ENCODE results near the gene P2RY6.

P2RY6 gene

GRCh38 chr11:73281796-73282660, 9.9 kb downstream of the P2RY6 start:
- no peak for DNase-seq

GRCh38 chr11:73283276-73284000, 11.3 kb downstream of the P2RY6 start:
- no peak for DNase-seq

DNA sequence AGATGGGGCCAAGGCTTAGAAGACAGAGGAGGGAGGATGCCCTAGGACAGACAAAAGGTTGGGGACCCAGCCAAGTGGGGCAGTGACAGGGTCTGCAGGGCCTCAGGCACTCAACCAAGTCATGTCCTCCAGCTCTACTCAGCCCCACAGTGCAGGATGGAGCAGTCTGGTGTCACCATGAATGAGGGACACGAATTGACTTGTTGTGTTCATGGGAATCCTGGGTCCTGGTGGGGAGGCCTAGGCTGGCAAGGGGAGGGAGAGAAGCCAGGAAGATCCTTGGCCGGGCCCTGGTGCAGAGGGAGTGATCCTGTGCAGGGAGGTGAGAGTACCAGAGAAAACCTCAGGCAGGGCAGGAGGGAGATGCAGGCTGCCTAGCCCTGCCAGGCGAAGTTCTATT, 12.0 kb downstream of the P2RY6 start:
- DNase-seq = no peak

DNA sequence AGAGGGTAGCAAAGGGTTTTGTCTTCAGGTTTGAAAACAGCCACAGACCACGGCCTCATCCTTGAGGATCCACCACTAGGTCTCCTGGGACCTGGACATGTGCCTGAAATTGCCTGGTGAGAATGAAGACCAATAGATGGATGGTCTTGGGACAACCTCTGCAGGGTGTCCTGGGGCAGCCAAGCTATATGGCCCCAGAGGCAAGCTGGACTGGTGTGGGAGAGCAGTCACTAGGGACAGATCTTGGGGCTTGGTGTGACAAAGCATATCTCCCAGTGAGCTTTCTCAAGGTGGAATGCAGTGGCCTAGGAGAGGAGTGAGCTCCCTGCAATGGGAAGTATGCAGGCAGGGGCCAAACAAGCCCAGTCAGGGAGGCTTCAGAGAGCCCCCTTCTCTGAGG, 13.6 kb downstream of the P2RY6 start:
- no peak for DNase-seq

GRCh38 chr11:73286240-73286810, 14.2 kb downstream of the P2RY6 start:
- no peak for DNase-seq

DNA sequence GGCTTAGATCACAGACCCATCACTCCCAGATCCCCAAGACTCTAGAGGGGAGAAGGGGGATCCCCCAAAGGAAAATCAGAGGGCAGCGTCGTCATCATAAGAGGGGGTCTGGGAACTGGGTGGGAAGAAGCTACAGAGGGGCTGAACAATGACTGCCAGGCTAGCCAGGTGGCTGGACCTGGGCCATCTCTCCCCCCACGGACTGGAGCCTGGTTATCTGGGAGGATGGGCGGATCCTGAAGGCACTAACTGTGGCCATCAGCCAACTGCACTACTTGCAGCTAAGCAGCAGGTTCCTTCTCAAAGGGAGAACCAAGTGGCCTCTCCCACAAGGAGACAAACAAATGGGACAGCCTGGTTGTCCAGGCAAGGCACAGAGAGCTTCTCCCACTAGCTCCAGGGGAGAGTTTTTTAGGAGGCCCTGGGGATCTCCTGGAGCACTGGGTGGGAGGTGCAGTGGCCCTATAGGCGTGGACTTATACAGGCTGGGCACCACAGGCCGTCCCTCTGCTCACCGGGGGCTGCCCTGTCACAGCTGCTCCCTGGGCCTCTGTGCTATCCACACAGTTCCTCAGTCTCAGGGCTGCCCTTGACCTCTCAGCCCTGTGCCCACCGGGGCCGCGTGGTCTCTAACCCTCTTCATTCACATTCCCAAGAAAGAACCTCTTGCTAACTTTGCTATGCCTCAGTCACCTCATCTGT, 15.4 kb downstream of the P2RY6 start:
- DNase-seq = no peak

GRCh38 chr11:73288192-73288872, 16.2 kb downstream of the P2RY6 start:
- DNase-seq = no peak

GRCh38 chr11:73288873-73289707, 17.0 kb downstream of the P2RY6 start:
- DNase-seq = no peak

- DNase-seq = no peak
These were observed 18.4 kb downstream of the P2RY6 start for GRCh38 chr11:73290536-73290935.

GRCh38 chr11:73291196-73291595, 19.1 kb downstream of the P2RY6 start:
- no peak for DNase-seq

GRCh38 chr11:73291781-73292524, 19.8 kb downstream of the P2RY6 start:
- no peak for DNase-seq

GRCh38 chr11:73292525-73292894, 20.4 kb downstream of the P2RY6 start:
- no peak for DNase-seq

- DNase-seq = no peak
These were observed 21.3 kb downstream of the P2RY6 start for GRCh38 chr11:73293356-73293936.

GRCh38 chr11:73294604-73295003, 22.5 kb downstream of the P2RY6 start:
- no peak for DNase-seq

- no peak for DNase-seq
These were observed 23.3 kb downstream of the P2RY6 start for GRCh38 chr11:73295241-73295995.

- no peak for DNase-seq
These were observed 23.8 kb downstream of the P2RY6 start for GRCh38 chr11:73295996-73296318.

DNA sequence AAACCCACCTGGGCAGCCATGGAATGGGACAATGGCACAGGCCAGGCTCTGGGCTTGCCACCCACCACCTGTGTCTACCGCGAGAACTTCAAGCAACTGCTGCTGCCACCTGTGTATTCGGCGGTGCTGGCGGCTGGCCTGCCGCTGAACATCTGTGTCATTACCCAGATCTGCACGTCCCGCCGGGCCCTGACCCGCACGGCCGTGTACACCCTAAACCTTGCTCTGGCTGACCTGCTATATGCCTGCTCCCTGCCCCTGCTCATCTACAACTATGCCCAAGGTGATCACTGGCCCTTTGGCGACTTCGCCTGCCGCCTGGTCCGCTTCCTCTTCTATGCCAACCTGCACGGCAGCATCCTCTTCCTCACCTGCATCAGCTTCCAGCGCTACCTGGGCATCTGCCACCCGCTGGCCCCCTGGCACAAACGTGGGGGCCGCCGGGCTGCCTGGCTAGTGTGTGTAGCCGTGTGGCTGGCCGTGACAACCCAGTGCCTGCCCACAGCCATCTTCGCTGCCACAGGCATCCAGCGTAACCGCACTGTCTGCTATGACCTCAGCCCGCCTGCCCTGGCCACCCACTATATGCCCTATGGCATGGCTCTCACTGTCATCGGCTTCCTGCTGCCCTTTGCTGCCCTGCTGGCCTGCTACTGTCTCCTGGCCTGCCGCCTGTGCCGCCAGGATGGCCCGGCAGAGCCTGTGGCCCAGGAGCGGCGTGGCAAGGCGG, 24.5 kb downstream of the P2RY6 start:
- no peak for DNase-seq

- DNase-seq = no peak
These were observed 25.1 kb downstream of the P2RY6 start for GRCh38 chr11:73297231-73297590.

DNA sequence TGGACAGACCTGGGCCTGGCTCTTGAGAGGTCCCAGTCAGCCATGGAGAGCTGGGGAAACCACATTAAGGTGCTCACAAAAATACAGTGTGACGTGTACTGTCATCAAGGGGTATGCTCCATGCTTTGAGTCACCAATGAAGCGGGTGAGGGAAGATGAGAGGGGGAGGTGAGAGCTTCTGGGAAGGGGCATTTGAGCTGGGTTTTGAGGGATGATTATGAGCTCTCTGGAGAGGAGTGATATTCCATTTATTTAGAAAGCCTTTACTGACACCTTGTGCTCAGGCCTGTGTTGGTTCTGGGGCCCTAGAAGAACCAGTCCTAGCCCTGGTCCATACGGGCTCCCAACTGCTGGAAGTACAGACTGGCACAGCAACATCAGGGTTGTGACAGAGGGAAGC, 25.6 kb downstream of the P2RY6 start:
- no peak for DNase-seq

Data from NCI-H2081 treated with DMSO at 0.1 percent for 48 hours (cell line).